Hepatocyte (in vitro differentiated cells): Measurements from ENCODE around the gene MGLL.

Source experiments
- EZH2 ChIP-seq: fragments of 200-600 bp; sonication (generic); IDR thresholded peaks from 2 replicates; pipeline ENCODE4 v1.6.1; 2016; ENCODE audit warnings: antibody characterized with exemption, mild to moderate bottlenecking, borderline replicate concordance
- EZH2phosphoT487 ChIP-seq: fragments of 200-600 bp; sonication (generic); IDR thresholded peaks from one replicate; pipeline ENCODE4 v1.6.1; 2018; ENCODE audit warnings: antibody characterized with exemption, mild to moderate bottlenecking, low read depth, moderate library complexity; ENCODE audit not compliant: unreplicated experiment, severe bottlenecking

- TF ChIP-seq EZH2 (no peak), EZH2phosphoT487 (no peak)
These were observed 46.0 kb downstream of the MGLL start for GRCh38 chr3:127776347-127776746.
